Hepatocyte (in vitro differentiated cells): ENCODE data around the gene PRKAR1B.

Source experiments
- CTCF ChIP-seq: fragments of 200-600 bp; sonication (generic); IDR thresholded peaks from 2 replicates; pipeline ENCODE4 v1.5.1; 2016; ENCODE audit warnings: antibody characterized with exemption, mild to moderate bottlenecking; ENCODE audit not compliant: poor library complexity
- EZH2 ChIP-seq: fragments of 200-600 bp; sonication (generic); IDR thresholded peaks from 2 replicates; pipeline ENCODE4 v1.6.1; 2016; ENCODE audit warnings: antibody characterized with exemption, mild to moderate bottlenecking, borderline replicate concordance
- EZH2phosphoT487 ChIP-seq: fragments of 200-600 bp; sonication (generic); IDR thresholded peaks from one replicate; pipeline ENCODE4 v1.6.1; 2018; ENCODE audit warnings: antibody characterized with exemption, mild to moderate bottlenecking, low read depth, moderate library complexity; ENCODE audit not compliant: unreplicated experiment, severe bottlenecking

GRCh38 chr7:540997-541396 lies 186.1 kb downstream of the PRKAR1B start:
- no peak for TF ChIP-seq CTCF
- TF ChIP-seq EZH2phosphoT487: no peak
- TF ChIP-seq EZH2: no peak
